ENCODE measurements around the gene ZG16.

DNA sequence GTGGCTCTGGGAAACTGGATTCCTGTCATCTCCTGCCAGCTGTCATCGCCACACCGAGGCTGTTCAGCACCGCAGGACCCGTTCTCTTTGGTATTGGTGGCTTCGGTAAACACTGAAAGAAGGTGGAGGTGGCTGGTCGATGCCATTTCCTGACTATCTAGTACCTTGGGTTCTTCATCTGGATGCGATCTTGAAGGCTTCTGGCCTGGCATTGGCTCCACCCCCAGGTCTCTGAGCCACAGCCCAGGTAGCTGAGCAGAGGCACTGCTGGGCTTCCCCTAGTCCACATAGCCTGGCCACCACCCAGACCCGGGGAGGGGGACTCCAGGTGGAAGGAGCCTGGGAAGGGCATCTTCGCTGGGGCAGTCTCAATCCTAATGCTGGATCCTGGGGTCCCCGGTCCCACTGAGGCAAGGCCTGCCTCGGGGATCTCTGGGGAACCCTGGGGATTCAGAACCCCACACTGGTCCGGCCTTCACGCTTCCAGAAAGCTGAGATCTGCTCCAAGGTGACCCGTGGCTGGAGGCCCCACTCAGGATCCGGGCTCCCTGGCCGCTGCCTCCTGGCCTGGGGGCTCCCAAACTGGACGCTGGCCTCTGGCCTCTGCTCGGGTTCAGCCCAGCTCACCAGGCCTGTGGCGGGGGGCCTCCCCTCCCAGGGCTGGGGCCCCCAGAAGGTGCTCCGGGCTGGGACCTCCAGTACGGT lies 34.1 kb upstream of the ZG16 start:
- TF ChIP-seq, protein P1, sequence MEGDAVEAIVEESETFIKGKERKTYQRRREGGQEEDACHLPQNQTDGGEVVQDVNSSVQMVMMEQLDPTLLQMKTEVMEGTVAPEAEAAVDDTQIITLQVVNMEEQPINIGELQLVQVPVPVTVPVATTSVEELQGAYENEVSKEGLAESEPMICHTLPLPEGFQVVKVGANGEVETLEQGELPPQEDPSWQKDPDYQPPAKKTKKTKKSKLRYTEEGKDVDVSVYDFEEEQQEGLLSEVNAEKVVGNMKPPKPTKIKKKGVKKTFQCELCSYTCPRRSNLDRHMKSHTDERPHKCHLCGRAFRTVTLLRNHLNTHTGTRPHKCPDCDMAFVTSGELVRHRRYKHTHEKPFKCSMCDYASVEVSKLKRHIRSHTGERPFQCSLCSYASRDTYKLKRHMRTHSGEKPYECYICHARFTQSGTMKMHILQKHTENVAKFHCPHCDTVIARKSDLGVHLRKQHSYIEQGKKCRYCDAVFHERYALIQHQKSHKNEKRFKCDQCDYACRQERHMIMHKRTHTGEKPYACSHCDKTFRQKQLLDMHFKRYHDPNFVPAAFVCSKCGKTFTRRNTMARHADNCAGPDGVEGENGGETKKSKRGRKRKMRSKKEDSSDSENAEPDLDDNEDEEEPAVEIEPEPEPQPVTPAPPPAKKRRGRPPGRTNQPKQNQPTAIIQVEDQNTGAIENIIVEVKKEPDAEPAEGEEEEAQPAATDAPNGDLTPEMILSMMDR (IDR thresholded peaks at IDR 0.05), result no peak
- no peak for TF ChIP-seq POLR2A (IDR thresholded peaks at IDR 0.05)

Measured in right lobe of liver (tissue), 4 donors.